Measurements from ENCODE around the gene EIF4ENIF1. TPM values are rescaled to one million over a fixed set of nuclear protein-coding genes. Genes with fewer than 3 reads are reported as not detected.

Gene EIF4ENIF1
- total RNA-seq, 1 donor = 20.2 TPM

Small RNAs within 50 kb of the gene (small RNA-seq; reads per million reads assigned to genes)
- gene AL096701.2 (not detected), gene RNU6-28P (not detected)

Other genes with a start within 250 kb of the EIF4ENIF1 start
- 67.9 TPM for gene PIK3IP1, start 197.4 kb downstream of the EIF4ENIF1 start, total RNA-seq
- gene PATZ1, start 143.5 kb downstream of the EIF4ENIF1 start, total RNA-seq = 72.2 TPM
- gene DRG1, start 90.2 kb downstream of the EIF4ENIF1 start, total RNA-seq = 41.7 TPM
- 33.4 TPM for gene SFI1, start 6.7 kb upstream of the EIF4ENIF1 start, total RNA-seq
- 71.6 TPM for gene PISD, start 172.4 kb upstream of the EIF4ENIF1 start, total RNA-seq